Right renal cortex interstitium (tissue), 3 donors: ENCODE results near the gene AVP. TPM values are rescaled to one million over a fixed set of nuclear protein-coding genes. Genes with fewer than 3 reads are reported as not detected.
"Not testable (repeated sequence)": the region's sequence is repeated elsewhere in the genome, so short reads cannot be mapped to it uniquely, and the experiment has no call there.

Source experiments
- DNase-seq, 3 donors: peaks; one replicate each; pipeline ENCODE4 v3.0.0-alpha.2; 2013; ENCODE audit warnings: low read depth in 3 of 3, low spot score in 2 of 3
- polyA plus RNA-seq, 3 donors: library from polyadenylated mRNA; unstranded; fragments of 120-200 nt; gene quantifications; one replicate each; pipeline ENCODE4 v1.2.1, GENCODE V29; 2013; ENCODE audit not compliant: insufficient read length in 3 of 3

Gene AVP
- polyA plus RNA-seq, 3 donors = not detected

- DNase-seq = no peak
Measured at GRCh38 chr20:3085571-3086072, 1.1 kb upstream of the AVP start.

DNA sequence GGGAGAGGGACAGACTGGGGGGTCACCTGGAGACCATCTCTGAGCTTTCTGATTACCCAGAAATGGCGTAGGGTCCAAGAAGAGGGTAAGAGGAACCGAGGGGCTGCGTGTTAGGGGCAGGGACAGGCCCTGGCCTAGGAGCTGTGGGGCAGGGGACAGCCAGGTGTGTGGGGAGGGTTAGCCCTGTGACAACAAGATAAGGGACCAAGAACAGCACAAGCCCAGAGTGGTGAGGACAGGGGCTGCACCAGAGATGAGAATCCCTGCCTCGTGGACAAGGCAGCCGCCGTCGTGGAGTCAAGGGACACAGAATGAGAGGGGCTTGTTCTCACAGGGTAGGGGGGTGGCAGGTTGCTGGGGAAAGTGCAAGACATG lies 449 bp upstream of the AVP start:
- DNase-seq = no peak

DNA sequence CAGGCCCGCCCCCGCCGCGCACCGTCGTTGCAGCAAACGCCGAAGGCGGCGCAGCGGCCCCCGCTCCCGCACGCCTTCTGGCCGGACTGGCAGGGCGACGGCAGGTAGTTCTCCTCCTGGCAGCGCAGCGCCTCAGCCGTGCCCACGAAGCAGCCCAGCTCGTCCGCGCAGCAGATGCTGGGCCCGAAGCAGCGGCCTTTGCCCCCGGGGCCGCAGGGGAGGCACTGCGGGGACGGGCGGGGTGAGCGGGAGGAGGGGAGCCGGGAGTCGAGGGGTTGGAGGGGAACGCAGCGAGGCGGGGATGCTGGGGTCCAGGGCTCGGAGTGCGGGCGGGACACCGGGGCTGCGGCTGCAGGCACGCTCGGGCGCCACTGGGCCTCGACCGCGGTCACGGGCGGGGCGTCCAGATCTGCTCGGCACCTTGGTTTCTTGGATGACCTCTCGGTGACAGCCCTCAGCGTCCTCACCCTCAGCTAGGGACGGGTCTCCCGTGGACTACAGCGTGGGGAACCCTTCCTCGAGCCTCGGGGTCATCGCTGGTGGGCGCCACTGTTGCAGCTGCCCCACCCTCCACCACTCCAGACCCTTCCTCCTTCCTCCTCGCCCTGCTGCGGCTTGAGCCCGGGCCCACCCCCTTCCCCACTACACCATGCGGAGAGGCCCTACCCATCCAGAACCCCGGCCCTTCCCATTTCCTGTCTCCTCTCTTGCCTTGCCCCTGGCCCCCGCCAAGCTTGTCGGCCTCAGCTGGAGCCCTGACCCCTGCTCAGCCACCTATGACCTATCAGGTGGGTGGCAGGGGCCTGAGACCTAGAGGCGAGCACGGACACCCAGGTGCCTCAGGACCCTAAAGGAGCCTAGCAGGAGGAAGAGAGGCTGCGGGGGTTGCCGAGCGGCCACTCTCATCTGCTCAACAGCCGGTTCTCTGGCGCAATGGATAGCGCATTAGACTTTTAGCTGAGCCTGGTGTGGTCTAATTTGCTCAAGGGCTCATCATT lies 1.3 kb downstream of the AVP start:
- no peak for DNase-seq

DNA sequence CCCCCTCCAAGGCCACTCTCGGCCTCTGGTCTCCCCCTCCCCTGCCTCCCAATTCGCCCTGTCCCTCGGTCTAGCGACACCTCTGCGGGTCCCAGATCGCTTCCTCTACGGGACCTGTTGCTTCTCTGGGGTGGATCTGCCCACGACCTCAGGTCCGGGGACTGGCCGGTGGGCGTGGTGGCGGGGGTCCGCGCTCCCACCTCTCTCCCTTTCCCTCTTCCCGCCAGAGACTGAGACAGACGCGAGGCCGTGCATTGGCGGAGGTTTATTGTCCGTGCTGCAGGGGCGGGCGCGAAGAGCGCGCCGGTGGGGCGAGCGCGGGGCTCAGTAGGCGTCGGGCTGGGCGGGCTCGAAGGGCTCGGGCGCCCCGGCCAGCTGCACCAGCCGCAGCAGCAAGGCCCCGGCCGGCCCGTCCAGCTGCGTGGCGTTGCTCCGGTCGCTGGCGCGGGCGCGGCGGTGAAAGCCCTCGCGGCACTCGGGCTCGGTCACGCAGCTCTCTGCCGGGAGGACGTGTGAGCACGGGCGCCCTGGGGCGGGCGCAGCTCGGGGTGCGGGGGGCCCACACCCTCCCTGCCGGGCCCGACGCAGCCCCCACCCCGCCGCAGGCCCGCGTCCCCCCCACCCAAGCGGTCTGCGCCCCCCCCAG lies 2.1 kb downstream of the AVP start:
- DNase-seq = no peak

DNA sequence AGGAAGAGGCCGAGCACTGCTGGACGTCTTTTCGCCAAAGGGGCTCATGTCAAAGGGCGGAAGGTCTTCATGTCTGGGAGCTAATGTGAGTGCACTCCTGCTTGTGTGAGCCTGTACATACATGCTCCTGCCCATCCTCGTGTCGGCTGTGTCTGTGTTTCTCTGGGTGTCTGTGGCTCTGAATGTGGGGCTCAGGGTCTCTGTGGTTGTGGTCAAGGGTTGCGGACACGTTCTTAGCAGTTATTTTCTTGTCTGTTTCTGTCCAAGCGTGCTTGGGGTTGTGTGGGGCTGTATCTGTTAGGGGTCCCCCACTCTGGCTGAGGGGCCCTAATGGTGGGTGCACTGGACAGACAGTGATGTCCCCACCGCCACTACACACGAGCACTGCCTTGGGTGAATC lies 2.9 kb downstream of the AVP start:
- DNase-seq = no peak

DNA sequence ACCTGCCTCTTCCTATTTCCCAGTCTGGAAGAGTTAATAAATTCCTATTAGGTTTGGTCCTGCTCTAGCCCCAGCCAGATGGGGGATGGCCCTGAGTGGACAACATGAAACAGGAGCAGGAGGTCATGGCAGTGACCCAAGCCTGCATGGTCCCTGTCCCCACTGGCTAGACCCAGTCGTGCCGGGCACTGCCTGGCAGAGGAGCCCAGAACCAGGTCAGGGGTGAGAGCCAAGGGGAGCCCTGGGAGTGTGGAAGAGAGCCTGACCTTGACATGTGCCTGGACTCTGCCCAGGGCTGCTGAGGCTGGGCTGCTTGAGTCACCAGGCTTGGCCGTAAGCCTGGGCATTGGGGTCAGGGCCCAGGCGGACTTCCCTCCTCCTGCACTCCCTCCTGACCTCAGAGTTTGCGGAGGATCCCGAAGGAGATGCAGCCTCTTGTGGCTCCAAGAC lies 3.6 kb downstream of the AVP start:
- DNase-seq = no peak

GRCh38 chr20:3077618-3078134 lies 6.8 kb downstream of the AVP start:
- no peak for DNase-seq

DNA sequence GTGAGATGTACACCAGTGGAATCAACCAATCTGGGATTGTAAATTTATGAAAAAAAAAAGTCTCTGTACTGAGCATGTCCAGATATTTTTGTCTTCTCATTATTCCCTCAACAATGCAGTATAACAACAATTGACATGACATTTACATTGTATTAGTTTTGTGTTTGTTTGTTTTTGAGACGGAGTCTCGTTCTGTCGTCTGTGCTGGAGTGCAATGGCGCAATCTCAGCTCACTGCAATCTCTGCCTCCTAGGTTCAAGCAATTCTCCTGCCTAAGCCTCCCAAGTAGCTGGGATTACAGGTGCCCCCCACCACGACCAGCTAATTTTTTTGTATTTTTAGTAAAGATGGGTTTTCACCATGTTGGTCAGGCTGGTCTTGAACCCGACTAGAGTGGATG lies 9.2 kb downstream of the AVP start:
- not testable (repeated sequence) for DNase-seq

DNA sequence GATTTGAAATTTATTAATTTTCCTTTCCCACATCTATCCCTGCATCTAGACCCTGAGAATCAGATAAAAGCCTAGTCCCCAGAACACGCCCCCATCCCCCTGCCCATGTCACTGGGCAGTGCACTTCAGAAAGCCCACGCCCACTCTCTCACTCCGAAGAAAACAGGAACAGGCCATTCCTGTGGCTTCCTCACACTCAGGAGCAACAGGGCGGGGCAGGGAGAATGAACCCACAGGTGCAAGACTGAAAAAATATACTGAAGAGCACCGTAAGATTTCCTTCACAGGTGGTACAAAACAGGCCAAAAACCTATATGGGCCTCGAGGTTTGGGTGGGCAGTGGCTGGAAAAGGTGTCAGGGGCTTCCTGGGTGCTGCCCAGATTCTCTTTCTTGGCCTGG lies 9.7 kb downstream of the AVP start:
- DNase-seq = no peak

GRCh38 chr20:3073251-3073643 lies 11.3 kb downstream of the AVP start:
- not testable (repeated sequence) for DNase-seq

DNA sequence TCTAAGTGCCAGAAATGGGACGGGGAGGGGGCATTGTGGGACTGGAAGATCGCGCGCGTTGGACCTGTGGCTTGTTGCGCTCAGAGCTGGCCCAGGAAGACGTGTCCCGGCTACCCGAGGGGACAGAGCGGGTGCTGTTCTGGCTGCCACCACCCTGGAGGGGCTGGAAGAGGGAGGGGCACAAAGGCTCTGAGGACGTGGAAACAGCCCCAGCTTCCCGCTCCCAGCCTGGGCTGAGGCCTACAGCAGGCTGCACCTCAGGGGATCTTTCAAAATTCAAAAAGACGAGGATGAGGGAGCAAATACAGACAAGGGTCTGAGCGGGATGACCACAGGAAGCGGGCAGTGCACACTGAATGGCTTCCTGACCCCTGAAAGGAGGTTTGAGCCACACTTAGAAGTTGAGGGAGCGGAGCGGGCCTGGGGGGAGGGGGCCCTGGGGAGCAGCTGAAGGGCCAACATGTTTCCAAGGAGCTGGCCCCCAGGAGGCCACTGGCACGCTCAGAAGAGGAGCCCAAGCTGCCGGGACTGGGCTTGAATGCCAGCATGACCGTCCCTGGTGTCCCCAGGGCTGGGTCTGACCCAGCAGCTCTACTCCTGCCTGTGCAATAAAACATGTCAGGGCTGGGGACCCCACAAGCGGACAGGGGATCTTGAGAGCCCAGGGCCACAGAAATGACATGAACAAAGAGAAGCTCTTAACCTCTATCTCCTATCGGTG lies 11.8 kb downstream of the AVP start:
- no peak for DNase-seq

DNA sequence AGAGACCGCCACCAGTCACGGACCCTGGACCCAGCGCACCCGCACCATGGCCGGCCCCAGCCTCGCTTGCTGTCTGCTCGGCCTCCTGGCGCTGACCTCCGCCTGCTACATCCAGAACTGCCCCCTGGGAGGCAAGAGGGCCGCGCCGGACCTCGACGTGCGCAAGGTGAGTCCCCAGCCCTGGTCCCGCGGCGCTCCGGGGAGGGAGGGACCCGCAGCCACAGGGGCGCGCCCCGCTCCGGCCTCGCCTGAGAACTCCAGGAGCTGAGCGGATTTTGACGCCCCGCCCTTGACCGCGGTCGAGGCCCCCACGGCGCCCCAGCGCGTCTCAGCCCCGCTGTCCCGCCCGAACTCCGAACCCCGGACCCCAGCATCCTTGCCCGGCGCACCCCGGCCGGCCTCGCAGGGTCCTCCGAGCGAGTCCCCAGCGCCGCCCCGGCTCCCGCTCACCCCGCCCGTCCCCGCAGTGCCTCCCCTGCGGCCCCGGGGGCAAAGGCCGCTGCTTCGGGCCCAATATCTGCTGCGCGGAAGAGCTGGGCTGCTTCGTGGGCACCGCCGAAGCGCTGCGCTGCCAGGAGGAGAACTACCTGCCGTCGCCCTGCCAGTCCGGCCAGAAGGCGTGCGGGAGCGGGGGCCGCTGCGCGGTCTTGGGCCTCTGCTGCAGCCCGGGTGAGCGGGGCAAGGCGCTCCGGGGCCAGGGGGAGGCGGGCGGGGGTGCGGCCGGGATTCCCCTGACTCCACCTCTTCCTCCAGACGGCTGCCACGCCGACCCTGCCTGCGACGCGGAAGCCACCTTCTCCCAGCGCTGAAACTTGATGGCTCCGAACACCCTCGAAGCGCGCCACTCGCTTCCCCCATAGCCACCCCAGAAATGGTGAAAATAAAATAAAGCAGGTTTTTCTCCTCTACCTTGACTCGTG lies 12.7 kb downstream of the AVP start, which contains the start of gene OXT:
OXT (plus strand) TSS at position 11 of the 920 bp plus-strand sequence; CDS start at position 47, 36 bp downstream.
- DNase-seq = no peak

DNA sequence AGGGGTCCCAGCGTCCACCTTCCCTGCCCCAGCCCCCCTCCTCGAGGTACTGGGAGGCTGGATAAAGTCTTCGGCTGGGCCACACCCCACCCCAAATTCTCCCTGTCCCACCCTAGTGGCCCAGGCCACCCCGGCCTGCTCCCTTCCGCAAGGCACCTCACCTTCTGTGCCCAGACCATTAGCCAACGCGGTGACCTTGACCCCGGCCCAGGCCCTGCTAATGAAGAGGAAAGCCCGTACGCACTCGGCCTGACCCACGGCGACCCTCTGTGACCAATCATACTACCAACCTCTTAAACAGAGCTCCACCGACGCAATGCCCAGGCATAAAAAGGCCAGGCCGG lies 13.3 kb downstream of the AVP start:
- no peak for DNase-seq

- DNase-seq = no peak
Measured at GRCh38 chr20:3070725-3071124, 13.8 kb downstream of the AVP start.

- DNase-seq = no peak
Measured at GRCh38 chr20:3068986-3069900, 15.3 kb downstream of the AVP start.

GRCh38 chr20:3068075-3068474 lies 16.4 kb downstream of the AVP start:
- DNase-seq = no peak

- no peak for DNase-seq
Measured at GRCh38 chr20:3067139-3068014, 17.1 kb downstream of the AVP start.

GRCh38 chr20:3064119-3064518 lies 20.4 kb downstream of the AVP start:
- DNase-seq = not testable (repeated sequence)
